Cardiac fibroblast (primary cell): Measurements from ENCODE around the gene RIPK3.
A peak's percentile ranks its signal among the peaks of the same experiment; 100 is the strongest.

Experiments used
- DNase-seq, 2 donors: peaks; one replicate each; pipeline versions ENCODE4 v3.0.0 to v3.0.0-alpha.2; 2010; ENCODE audit warnings: low read depth in 2 of 2
- H3K4me3 ChIP-seq, 2 donors: replicated peaks in 1 of 2; 1 replicate in 1 of 2; 2 replicates in 1 of 2; pipeline ENCODE4 v1.5.1; 2011; ENCODE audit warnings: low read depth in 2 of 2, low read length in 2 of 2, mild to moderate bottlenecking in 2 of 2, moderate library complexity in 1 of 2
- CTCF ChIP-seq: IDR thresholded peaks from one replicate; pipeline ENCODE4 v1.5.1; 2011; ENCODE audit warnings: low read depth, mild to moderate bottlenecking, low read length, inconsistent platforms

RIPK3 gene

GRCh38 chr14:24384169-24384568 is 44.4 kb upstream of the RIPK3 start:
- H3K4me3 ChIP-seq, result no peak overlapping the region
- no peak for DNase-seq
- no peak for TF ChIP-seq CTCF

GRCh38 chr14:24382064-24382371 is 42.2 kb upstream of the RIPK3 start:
- TF ChIP-seq CTCF, result no peak
- no peak for DNase-seq
- no peak overlapping the region for H3K4me3 ChIP-seq

GRCh38 chr14:24381363-24382063 is 41.7 kb upstream of the RIPK3 start:
- no peak for TF ChIP-seq CTCF
- peak in 1 of 2 donors; percentile 24 for DNase-seq
- H3K4me3 ChIP-seq, result no peak overlapping the region

GRCh38 chr14:24379907-24380730 is 40.3 kb upstream of the RIPK3 start:
- no peak for TF ChIP-seq CTCF
- DNase-seq, result no peak
- no peak overlapping the region for H3K4me3 ChIP-seq

GRCh38 chr14:24378981-24379906 is 39.5 kb upstream of the RIPK3 start:
- no peak for TF ChIP-seq CTCF
- no peak for DNase-seq
- H3K4me3 ChIP-seq, result no peak overlapping the region

GRCh38 chr14:24378327-24378726 is 38.5 kb upstream of the RIPK3 start:
- no peak for TF ChIP-seq CTCF
- no peak for DNase-seq

More at GRCh38 chr14:24378327-24378726, 38.5 kb upstream of the RIPK3 start:
- no peak overlapping the region for H3K4me3 ChIP-seq
